Measurements from ENCODE around the gene FBLN7. TPM values are rescaled to one million over a fixed set of nuclear protein-coding genes. Genes with fewer than 3 reads are reported as not detected.

The FBLN7 gene
- total RNA-seq, 3 donors from 2014 or later: 0.72 to 2.2 (median 0.94) TPM

GRCh38 chr2:112216167-112216566 is 78.0 kb downstream of the FBLN7 start:
- intact Hi-C loops (cut with DNase I, micrococcal nuclease): no loop called here
- H3K4me3 ChIP-seq: no peak overlapping the region
- DNase-seq (no peak), ATAC-seq (no peak)
- no peaks in the 10 kb centered on the region for H3K4me1 ChIP-seq (ENCODE audit: low read depth)
- peaks cover 9% of the 10 kb centered on the region for H3K9me3 ChIP-seq
- no peak for TF ChIP-seq CTCF (IDR thresholded peaks at IDR 0.05)
- no peaks in the 10 kb centered on the region for H3K36me3 ChIP-seq (ENCODE audit: low read depth)

GRCh38 chr2:112217854-112218253 is 79.7 kb downstream of the FBLN7 start:
- no peaks in the 10 kb centered on the region for H3K36me3 ChIP-seq (ENCODE audit: low read depth)
- intact Hi-C loops (cut with DNase I, micrococcal nuclease): no loop called here
- H3K4me3 ChIP-seq: no peak overlapping the region
- H3K4me1 ChIP-seq (ENCODE audit: low read depth): no peaks in the 10 kb centered on the region
- TF ChIP-seq CTCF (IDR thresholded peaks at IDR 0.05): no peak
- peaks cover 9% of the 10 kb centered on the region for H3K9me3 ChIP-seq
- ATAC-seq (no peak), DNase-seq (no peak)

GRCh38 chr2:112220186-112220585 is 82.0 kb downstream of the FBLN7 start:
- H3K4me1 ChIP-seq (ENCODE audit: low read depth): no peaks in the 10 kb centered on the region
- no peak for ATAC-seq
- intact Hi-C loops (cut with DNase I, micrococcal nuclease): no loop called here

GRCh38 chr2:112220831-112221230 is 82.6 kb downstream of the FBLN7 start:
- Histone ChIP-seq H3K4me1 (ENCODE audit: low read depth) (no peaks in the 10 kb centered on the region), H3K4me3 (no peak overlapping the region), H3K9me3 (peaks cover 9% of the 10 kb centered on the region), H3K36me3 (ENCODE audit: low read depth) (no peaks in the 10 kb centered on the region)
- DNase-seq: no peak
- no peak for ATAC-seq
- intact Hi-C loops (cut with DNase I, micrococcal nuclease): no loop called here
- no peak for TF ChIP-seq CTCF (IDR thresholded peaks at IDR 0.05)

More at GRCh38 chr2:112220186-112220585, 82.0 kb downstream of the FBLN7 start:
- no peak for DNase-seq
- Histone ChIP-seq H3K9me3 (peaks cover 9% of the 10 kb centered on the region), H3K36me3 (ENCODE audit: low read depth) (no peaks in the 10 kb centered on the region), H3K4me3 (no peak overlapping the region)
- no peak for TF ChIP-seq CTCF (IDR thresholded peaks at IDR 0.05)

- no peak for DNase-seq
Measured at GRCh38 chr2:112229348-112229747, 91.2 kb downstream of the FBLN7 start.

More at GRCh38 chr2:112229348-112229747, 91.2 kb downstream of the FBLN7 start:
- Histone ChIP-seq H3K4me3 (no peak overlapping the region), H3K4me1 (ENCODE audit: low read depth) (no peaks in the 10 kb centered on the region), H3K9me3 (no peaks in the 10 kb centered on the region), H3K36me3 (ENCODE audit: low read depth) (no peaks in the 10 kb centered on the region)
- TF ChIP-seq CTCF (IDR thresholded peaks at IDR 0.05): no peak
- intact Hi-C loops (cut with DNase I, micrococcal nuclease): no loop called here
- ATAC-seq: no peak
